NCI-H2227 treated with DMSO at 0.1 percent for 48 hours (cell line): ENCODE measurements around the gene MINDY2.
A peak's percentile ranks its signal among the peaks of the same experiment; 100 is the strongest.

Experiments
- DNase-seq: peaks from one replicate; lab custom pipeline; 2025; lab: John Stamatoyannopoulos, UW

The MINDY2 gene

GRCh38 chr15:58770857-58771620, at the start of gene MINDY2:
MINDY2 (plus strand) TSS chr15:58771302; CDS start chr15:58771396, 94 bp downstream.
- peak; percentile 98 for DNase-seq

- DNase-seq: no peak
Observed at GRCh38 chr15:58724466-58724865, 46.6 kb upstream of the MINDY2 start.

DNA sequence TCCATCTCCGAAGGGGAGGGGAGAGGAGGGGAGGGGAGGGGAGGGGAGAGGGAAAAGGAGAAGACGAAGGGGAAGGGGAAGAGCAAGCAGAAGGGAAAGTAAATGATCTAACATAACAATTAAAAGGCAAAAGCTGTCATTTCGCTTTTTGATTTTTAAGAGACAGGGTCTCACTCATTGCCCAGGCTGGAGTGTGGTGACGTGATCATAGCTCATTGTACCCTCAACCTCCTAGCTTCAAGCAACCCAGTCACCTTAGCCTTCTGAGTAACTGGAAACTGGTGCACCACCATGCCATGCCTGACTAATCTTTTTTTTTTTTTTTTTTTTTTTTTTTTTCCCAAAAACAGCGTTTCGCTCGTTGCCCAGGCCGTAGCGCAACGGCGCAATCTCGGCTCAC, 44.2 kb upstream of the MINDY2 start:
- DNase-seq: no peak

- no peak for DNase-seq
Observed at GRCh38 chr15:58731756-58732535, 39.2 kb upstream of the MINDY2 start.

DNA sequence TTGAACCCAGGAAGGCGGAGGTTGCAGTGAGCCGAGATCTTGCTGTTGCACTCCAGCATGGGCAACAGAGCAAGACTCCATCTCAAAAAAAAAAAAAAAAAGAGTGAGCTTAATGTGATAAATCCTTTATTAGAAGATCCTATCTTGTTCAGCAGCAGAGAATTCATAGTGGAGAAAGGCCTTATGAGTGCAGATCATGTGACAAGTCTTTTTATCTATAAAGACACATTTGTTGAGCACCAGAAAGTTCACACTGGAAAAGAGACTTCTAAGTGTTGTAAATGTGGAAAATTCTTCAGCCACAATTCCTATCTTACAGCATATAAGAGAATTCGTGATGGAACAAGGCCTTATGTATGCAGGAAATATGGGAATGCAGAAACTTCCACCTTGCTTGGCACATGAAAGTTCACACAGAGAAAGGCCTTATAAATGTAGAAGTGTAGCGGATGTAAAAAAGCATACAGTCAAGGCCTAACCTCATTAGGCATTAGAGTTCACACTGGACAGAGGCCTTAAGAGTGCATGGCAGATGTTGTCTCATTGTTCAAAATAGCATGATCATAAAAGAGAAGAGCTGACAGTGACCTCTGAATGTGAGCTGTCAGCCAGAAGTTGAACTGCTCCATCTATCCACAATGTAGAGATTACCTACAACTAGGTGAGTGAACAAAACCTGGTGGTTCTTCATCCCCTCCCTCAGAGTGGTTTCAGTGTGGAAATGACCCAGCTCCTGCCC, 38.3 kb upstream of the MINDY2 start:
- no peak for DNase-seq

- no peak for DNase-seq
Observed at GRCh38 chr15:58734859-58735258, 36.2 kb upstream of the MINDY2 start.

- no peak for DNase-seq
Observed at GRCh38 chr15:58736018-58736643, 35.0 kb upstream of the MINDY2 start.

DNA sequence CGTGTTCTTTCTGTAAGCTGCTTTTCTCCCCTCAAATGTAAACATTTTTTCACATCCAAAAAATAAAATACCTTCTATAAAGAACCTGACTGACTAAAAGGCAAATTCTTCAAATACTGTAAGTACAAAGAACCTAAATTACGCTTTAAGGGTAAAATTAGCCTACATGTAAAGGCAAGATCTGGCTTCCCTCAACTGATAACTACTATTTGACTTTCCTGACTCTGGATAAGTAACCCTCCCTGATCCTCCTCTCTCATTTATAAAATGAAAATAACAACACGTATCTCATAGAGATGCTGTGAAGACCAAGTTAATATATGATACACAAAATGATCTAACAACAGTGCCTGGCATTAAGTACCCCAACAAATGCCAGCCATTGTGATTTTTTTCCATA, 33.8 kb upstream of the MINDY2 start:
- no peak for DNase-seq

GRCh38 chr15:58738046-58738707, 32.9 kb upstream of the MINDY2 start:
- no peak for DNase-seq

GRCh38 chr15:58740436-58740835, 30.7 kb upstream of the MINDY2 start:
- no peak for DNase-seq

- DNase-seq: no peak
Observed at GRCh38 chr15:58741032-58741431, 30.1 kb upstream of the MINDY2 start.

GRCh38 chr15:58742022-58742813, 28.9 kb upstream of the MINDY2 start:
- no peak for DNase-seq

DNA sequence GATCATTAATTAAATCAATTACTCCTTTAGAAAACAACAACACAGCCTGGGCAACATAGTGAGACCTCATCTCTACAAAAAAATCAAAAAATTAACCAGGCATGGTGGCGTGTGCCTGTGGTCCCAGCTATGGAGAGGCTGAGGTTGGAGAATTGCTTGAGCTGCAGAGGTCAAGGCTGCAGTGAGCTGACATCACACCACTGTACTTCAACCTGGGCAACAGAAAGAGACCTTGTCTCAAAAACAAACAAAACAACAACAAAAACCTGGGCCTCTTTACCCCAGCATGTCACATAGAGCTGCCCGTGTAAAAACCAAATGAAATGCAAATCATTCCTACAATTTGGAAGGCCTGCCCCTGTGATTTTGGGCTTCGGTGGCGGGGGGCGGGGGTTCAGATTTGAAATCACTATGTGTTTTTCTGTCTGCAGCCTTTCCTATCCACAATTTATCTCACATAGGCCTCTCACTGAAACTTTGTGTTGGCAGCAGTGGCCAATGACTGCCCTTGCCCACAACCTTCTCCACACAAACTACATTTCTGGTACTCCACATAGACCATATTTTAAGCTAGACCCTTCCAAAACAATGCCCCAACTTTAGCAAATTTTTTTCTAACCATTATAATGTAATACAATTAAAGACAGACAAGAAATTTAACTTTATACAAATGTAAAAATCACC, 28.1 kb upstream of the MINDY2 start:
- no peak for DNase-seq

DNA sequence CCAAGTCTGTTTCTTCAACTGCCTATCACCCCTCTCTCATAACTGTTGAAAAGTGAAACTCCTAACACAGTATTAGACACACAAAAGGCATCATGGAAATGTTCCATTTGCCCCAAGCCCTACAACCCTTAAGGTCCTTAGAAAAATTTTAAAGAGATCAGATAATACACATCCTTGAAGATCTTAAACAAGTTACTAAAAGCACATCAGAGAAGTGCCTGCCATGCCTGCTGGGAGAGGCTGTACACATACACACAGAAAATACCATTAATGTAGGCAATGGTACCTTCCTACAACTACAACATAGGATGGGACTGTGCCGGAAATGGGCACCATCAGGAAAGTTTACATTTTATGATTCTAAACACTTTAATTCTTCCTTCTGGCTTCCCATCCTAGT, 24.9 kb upstream of the MINDY2 start:
- DNase-seq: no peak

DNA sequence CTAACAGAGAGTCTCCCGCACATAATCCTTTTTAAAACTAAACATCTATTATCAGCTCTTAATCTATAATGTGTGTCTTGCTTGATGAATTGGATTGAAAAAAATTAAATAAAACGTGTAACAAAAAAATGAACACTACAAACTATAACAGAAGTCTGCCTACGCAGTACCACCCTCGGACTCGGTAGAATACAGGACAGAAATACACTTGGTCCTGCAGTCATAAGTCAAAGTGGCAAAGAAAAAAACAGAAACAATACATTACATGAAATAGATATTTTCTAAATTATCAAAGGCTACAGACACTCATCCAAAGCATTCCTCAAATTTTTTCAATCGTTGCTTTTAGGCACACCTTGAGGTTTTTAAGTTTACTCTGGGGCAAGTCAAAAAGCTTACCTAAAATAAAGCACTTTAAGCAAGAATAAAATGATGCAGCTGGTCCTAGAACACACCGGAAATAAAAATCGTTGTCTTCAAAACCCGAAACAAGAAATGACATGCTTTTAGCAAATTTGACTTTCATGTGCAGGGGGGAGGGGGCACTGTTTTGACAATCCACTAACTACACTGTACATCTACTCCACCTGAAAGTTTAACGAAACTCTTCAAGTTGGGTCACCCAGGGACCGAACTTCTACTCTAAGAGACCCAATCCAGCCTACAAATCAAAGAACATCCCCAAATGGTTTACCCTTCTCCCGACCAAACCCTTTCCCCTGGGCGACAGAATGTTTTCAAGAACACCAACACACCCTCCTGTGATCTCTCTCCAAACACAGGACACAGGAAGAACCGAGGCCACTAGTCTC, 22.9 kb upstream of the MINDY2 start:
- no peak for DNase-seq

- DNase-seq: peak; percentile 9
Observed at GRCh38 chr15:58748852-58749531, 22.1 kb upstream of the MINDY2 start.

DNA sequence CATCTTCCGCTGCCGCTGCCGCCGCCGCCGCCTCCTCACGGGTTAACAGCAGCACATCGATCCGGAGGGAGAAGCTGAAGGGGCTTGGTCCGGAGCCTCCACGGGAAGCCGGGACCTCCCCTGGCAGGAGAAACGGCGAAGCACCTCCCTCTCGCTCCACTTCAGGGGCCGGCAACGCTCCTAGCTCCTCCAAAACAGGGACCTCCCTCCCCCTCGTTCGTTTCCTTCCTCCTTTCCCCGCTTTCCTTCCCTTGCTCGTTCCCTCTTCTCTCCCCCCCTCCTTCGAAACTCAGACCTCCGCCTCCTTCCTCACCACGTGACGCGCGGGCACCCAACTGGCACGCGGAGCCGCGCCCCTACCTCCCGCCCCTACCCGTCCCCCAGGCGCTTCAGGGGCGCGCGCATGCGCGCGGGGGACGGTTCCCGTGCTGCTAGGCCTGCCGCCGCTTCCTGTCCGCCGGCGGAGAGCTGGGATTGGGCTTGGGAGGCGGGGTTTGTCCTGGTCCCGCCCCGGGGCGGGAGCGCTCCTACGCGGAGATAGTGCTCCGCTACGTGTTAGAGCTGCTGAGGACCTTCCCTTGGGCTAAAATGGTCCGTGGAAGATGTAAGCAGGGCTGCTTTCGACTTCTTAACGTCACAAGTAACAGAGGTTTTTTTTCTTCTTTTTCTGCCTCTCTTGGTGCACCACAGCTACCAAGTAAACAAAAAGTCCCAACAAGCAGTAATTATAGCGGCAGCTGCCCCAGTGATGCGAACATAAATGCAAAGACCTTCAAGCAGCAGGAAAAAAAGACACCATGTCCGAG, 21.4 kb upstream of the MINDY2 start, which contains the start of gene ADAM10:
TSS of gene ADAM10 (minus strand) at position 176 of the 806 bp plus-strand sequence. CDS start at position 3, 173 bp downstream.
- peak; percentile 90 for DNase-seq

GRCh38 chr15:58752716-58753115, 18.4 kb upstream of the MINDY2 start:
- DNase-seq: no peak
